NT2/D1 (cell line): ENCODE measurements around the gene TEC.

Experiments used
- YY1 ChIP-seq: IDR thresholded peaks from 2 replicates; pipeline ENCODE4 v1.6.1; 2011; ENCODE audit not compliant: insufficient read length, insufficient read depth
- ZNF274 ChIP-seq: IDR thresholded peaks from 2 replicates; pipeline ENCODE4 v1.6.1; 2011; ENCODE audit warnings: mild to moderate bottlenecking, low read depth, low read length

DNA sequence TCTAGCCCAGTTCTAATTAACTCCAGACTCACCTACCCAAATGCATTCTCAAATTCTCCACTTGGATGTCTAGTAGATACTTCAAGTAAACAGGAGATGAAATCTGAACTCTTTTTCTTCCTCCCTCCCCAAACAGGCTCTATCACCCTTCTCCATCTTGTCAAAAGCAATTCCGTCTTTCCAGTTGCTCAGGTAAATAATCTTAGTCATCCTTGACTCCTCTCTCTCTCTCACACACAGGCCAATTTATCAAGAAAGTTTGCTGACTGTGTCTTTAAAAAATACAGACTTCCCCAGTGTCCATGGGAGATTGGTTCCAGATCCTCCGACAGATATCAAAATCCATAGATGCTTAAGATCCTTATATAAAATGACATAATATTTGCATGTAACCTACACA, 148.5 kb downstream of the TEC start:
- TF ChIP-seq YY1 (no peak), ZNF274 (no peak)
